Activated naive CD8-positive, alpha-beta T cell (primary cell): ENCODE measurements around the gene GALNT11.
A peak's percentile ranks its signal among the peaks of the same experiment; 100 is the strongest.

ENCODE experiments used
- H3K27ac Mint-ChIP-seq: one replicate; pipeline ENCODE4 v1.8.0; 2021; ENCODE audit warnings: mixed read lengths
- H3K27me3 Mint-ChIP-seq: one replicate; pipeline ENCODE4 v1.8.0; 2021; ENCODE audit warnings: mixed read lengths
- H3K36me3 Mint-ChIP-seq: one replicate; pipeline ENCODE4 v1.8.0; 2021; ENCODE audit warnings: mixed read lengths
- H3K4me1 Mint-ChIP-seq: one replicate; pipeline ENCODE4 v1.8.0; 2021; ENCODE audit warnings: low read depth, mixed read lengths
- H3K4me3 Mint-ChIP-seq: one replicate; pipeline ENCODE4 v1.8.0; 2021; ENCODE audit warnings: mild to moderate bottlenecking, mixed read lengths
- H3K9me3 Mint-ChIP-seq: one replicate; pipeline ENCODE4 v1.8.0; 2021; ENCODE audit warnings: low read depth, mixed read lengths

The GALNT11 gene

DNA sequence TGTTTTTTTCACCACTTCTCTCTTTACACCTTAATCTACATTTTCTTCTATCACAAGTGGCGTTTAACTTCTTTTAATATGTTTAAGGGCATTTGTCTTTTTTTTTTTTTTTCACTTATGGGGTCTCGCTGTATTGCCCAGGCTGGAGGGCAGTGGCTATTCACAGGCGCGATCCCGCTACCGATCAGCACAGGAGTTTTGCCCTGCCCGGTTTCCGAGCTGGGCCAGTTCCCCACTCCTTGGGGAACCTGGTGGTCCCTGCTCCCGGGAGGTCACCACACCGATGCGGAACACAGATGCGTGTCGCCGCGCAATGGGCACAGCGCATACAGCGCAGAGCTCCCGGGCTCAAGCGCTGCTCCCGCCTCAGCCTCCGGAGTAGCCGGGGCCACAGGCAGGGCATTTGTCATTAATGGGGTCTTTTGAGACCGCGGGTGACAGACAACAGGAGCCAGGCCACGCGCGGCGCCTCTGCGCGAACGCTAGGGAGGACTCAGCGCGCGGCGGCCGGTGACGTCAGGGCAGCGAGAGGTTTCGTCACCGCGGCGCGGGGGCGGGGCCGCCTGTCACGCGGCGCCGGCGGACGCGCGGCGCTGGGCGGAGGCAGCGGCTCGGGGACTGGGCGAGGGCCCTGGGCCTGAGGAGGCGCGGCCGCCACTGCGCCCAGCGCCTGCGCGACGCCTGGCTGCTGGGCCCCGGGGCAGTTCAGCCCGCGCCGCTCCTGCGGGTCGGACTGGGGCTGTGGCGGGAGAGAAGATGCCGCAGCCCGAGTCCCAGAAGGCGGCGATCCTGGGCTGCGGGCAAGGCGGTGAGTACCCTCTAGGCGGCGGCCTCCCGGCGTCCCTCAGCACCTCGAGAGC, at the start of gene GALNT11:
Gene GALNT11 (plus strand): TSS at position 598 of the 860 bp plus-strand sequence. CDS start 68,554 bp downstream, outside the sequence.
- H3K4me1 Mint-ChIP-seq, result peaks cover 44% of the 10 kb centered on the region
- H3K27ac Mint-ChIP-seq, result peak within 1 kb of the TSS; percentile 88
- H3K27me3 Mint-ChIP-seq, result no peaks in the 10 kb centered on the region
- peak within 1 kb of the TSS; percentile 87 for H3K4me3 Mint-ChIP-seq
- peaks cover 14% of the 10 kb centered on the region for H3K36me3 Mint-ChIP-seq
- no peaks in the 10 kb centered on the region for H3K9me3 Mint-ChIP-seq

DNA sequence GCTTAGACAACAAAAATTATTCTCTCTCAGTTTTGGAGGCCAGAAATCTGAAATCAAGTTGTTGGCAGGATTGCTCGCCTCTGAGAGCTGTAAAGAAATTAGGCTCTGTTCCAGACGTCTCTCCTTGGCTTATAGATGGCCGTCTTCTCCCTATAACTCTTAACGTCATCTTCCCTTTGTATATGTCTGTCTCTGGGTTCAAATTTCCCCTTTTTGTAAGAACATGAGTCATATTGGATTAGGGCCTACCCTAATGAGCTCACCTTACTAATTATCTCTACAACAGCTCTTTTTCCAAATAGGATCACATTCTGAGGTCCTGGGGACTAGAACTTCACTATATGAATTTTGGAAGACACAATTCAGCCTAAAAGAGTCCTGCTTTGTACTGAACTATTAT, 46.9 kb upstream of the GALNT11 start:
- Mint-ChIP-seq H3K27me3 (peaks cover 2% of the 10 kb centered on the region), H3K36me3 (no peaks in the 10 kb centered on the region), H3K9me3 (no peaks in the 10 kb centered on the region), H3K4me3 (no peak overlapping the region), H3K4me1 (no peaks in the 10 kb centered on the region), H3K27ac (no peak overlapping the region)

DNA sequence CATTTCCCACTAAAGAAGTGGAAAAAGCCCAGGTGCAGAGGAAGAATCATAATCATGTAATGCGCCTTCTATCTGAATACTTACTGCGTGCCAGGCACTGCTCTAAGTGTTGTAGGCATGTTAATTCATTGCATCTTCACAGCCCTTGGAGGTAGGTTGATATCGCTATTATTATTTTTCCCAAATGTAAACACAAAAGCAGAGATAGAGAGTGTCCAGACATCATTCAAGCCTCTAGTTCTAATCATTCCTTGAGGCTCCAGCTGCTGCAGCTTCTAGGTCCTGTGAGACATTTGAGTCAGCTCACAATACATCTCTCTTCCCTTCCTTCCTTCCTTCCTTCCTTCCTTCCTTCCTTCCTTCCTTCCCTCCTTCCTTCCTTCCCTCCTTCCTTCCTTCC, 44.3 kb upstream of the GALNT11 start:
- Mint-ChIP-seq H3K4me1 (no peaks in the 10 kb centered on the region), H3K36me3 (no peaks in the 10 kb centered on the region), H3K9me3 (no peaks in the 10 kb centered on the region), H3K27ac (no peak overlapping the region), H3K4me3 (no peak overlapping the region), H3K27me3 (peaks cover 7% of the 10 kb centered on the region)

DNA sequence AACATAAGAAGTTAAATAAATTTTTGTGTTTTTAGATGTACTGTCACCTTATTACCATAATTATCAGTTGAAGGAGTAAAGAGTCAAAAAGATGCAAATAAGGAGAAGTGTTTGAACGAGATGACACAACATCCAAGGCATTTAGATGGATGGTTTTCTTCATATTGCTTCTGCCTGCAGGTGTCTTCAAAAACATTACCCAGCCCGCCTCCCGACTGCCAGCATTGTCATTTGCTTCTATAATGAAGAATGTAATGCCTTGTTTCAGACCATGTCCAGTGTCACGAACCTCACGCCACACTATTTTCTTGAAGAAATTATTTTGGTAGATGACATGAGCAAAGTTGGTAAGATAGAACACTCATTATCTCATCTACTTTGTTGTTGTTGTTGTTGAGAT, 42.7 kb upstream of the GALNT11 start:
- Mint-ChIP-seq H3K27me3 (peaks cover 7% of the 10 kb centered on the region), H3K4me1 (no peaks in the 10 kb centered on the region)

DNA sequence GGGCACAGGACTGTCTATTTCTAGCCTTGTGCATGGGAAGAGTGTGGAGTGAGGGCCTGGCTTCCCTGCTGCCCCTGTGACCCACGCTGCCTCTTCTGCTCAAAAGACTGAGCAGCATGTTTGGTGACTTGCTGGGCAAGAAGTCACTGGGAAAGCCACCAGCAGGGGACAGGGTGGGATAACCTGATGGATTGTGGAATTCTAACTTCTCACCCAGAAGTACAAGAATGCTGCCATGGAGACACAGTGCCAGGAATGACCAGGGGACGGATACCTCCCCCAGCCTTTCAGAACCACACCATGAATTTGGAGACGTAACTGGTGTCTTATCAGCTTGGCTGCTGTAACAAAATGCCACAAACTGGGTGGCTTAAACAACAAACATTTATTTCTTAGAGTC, 40.9 kb upstream of the GALNT11 start:
- no peaks in the 10 kb centered on the region for H3K36me3 Mint-ChIP-seq
- H3K9me3 Mint-ChIP-seq, result no peaks in the 10 kb centered on the region
- H3K4me3 Mint-ChIP-seq, result no peak overlapping the region
- H3K27ac Mint-ChIP-seq, result no peak overlapping the region
- H3K27me3 Mint-ChIP-seq, result peaks cover 7% of the 10 kb centered on the region
- no peaks in the 10 kb centered on the region for H3K4me1 Mint-ChIP-seq

More for the DNA sequence above, 42.7 kb upstream of the GALNT11 start:
- no peaks in the 10 kb centered on the region for H3K36me3 Mint-ChIP-seq
- H3K27ac Mint-ChIP-seq, result no peak overlapping the region
- H3K9me3 Mint-ChIP-seq, result no peaks in the 10 kb centered on the region
- H3K4me3 Mint-ChIP-seq, result no peak overlapping the region

DNA sequence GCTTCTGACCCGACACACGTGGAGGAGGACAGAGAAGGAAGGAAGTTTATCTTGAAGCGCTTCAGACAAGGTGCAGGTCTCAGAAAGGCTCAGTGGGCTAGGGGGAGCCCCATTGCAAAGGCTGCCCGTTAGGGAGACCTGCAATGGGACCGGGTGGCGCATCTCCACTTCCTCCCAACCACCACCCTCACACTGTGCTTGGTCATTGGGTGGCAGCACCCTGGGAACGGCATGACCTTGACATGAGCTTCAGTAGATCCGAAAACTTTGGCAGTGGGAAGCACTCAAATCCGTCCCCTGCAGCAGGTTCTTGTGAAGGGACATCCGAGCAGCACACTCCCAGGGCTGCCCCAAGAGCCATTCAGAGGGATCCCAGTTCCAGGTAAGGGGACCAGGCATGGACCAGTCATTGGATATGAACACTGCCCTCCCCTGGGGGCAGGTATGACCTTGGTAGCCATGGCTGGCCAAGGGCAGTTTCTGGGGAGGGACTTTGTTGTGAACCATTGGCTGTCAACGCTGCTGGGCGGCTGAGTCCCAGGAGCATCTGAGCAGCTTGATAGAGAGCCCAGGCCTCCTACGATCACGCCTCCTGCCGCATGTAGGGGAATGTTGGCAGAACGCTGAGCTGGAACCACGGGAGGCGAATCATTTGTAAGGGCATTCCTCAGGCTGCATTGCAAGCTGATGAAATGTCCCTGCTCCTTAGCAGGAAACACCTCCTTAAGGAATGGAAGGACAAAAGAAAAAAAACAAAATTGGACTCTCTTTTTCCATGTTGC, 37.5 kb upstream of the GALNT11 start:
- H3K36me3 Mint-ChIP-seq, result no peaks in the 10 kb centered on the region
- H3K27me3 Mint-ChIP-seq, result peaks cover 12% of the 10 kb centered on the region
- peaks cover 7% of the 10 kb centered on the region for H3K4me1 Mint-ChIP-seq
- H3K4me3 Mint-ChIP-seq, result no peak overlapping the region
- no peak overlapping the region for H3K27ac Mint-ChIP-seq
- no peaks in the 10 kb centered on the region for H3K9me3 Mint-ChIP-seq

DNA sequence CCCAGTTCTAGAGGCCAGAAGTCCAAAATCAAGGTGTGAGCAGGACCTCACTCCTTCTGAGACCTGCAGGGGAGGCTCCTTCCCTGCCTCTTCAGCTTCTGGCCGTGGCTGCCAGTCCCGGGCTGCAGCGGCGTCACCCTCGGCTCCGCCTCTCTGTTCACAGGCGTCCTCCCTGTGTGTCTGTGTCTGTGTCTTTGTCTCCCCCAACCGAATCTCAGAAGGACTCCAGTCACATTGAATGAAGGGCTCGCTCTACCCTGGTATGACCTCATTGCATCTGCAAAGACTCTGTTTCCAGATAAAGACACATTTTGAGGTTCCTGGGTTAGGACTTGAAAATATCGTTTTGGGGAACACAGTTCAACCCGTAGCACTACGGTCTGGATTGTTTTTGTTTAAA, 33.1 kb upstream of the GALNT11 start:
- Mint-ChIP-seq H3K4me3 (no peak overlapping the region), H3K4me1 (peaks cover 7% of the 10 kb centered on the region), H3K27me3 (peaks cover 10% of the 10 kb centered on the region), H3K9me3 (no peaks in the 10 kb centered on the region), H3K36me3 (peaks cover 2% of the 10 kb centered on the region), H3K27ac (no peak overlapping the region)

DNA sequence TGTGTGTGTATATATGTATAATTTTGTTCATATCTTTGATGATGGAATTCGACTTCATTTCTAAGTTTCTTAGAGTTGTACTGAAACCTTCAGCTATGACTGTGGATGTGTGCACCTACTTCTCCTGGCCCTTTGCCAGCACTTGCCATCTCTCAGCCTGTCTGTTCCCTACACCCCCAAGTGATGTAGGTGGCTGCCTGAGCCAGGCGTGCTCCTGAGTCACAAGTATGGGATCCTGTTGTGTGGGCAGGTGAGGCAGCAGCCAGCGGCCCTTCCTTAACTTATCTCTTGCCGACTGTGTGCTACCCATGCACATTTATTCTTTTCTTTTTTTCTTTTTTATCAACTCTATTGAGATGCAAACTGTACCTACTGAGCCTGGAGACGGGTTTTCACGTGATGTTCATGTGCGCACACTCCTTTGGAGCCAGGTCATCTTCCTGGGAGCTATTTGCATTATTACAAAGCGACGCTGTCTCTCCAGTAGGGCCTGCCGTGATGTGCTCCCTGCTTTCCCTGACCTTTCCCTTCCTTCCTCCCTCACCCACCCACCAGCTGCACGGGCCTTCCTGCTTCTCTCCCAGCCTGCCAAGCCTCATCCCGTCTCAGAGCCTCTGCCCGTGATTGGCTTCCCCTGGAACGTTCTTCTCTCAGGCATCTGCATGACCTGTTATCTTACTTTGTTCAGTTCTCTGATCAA, 31.3 kb upstream of the GALNT11 start:
- no peak overlapping the region for H3K4me3 Mint-ChIP-seq
- peaks cover 7% of the 10 kb centered on the region for H3K4me1 Mint-ChIP-seq
- no peak overlapping the region for H3K27ac Mint-ChIP-seq
- no peaks in the 10 kb centered on the region for H3K9me3 Mint-ChIP-seq
- H3K36me3 Mint-ChIP-seq, result peaks cover 5% of the 10 kb centered on the region
- H3K27me3 Mint-ChIP-seq, result peaks cover 13% of the 10 kb centered on the region

DNA sequence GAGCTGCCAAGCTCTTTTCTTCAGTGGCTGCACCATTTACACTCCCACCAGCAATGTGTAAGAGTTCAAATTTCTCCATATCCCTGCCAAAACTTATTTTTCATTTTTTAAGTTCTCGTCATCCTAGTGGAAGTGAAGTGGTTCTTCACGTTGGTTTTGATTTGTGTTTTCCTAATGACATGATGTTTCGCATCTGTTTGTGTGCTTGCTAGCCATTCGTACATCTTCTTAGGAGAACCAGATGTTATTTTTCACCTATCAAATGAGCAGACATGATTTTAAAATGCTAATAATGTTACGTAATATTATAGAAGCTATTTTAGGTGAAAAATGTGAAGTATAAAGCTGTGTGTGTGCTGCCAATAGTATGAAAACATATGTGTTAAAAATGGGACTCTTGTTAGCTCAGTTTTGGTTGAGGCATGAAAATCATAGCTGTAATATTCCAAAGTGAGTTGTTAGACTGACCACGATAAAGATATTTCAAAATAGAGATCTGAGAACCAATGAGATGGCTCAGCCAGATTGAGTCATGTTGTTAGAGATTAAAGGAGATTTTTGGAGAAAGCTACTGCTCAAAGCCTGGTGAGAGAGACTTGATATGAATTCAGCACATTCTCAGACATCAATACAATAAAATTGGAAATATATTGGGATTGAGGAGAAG, 25.9 kb upstream of the GALNT11 start:
- Mint-ChIP-seq H3K9me3 (no peaks in the 10 kb centered on the region), H3K4me3 (no peak overlapping the region), H3K27ac (no peak overlapping the region), H3K36me3 (peaks cover 5% of the 10 kb centered on the region), H3K27me3 (peaks cover 14% of the 10 kb centered on the region), H3K4me1 (no peaks in the 10 kb centered on the region)

DNA sequence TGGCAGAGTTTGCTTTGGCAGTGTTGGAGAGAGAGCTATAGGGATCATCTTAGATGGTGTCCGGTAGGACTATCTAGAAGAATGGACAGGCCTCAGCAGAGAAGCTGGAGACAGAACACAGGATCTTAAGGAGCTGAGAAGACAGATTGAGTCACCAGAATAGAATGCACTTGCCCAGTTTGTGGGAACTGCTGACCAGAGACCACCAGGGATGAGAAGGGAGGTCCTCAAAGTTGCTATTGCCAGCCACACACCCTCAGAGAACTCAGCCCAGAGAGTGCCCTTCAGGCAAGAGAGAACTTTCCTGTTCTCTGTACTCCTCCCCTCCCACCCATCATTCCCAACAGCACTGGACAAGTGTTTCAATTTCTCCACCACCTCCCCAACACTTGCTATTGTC, 25.3 kb upstream of the GALNT11 start:
- H3K4me3 Mint-ChIP-seq, result no peak overlapping the region
- H3K9me3 Mint-ChIP-seq, result no peaks in the 10 kb centered on the region
- H3K27me3 Mint-ChIP-seq, result peaks cover 14% of the 10 kb centered on the region
- H3K36me3 Mint-ChIP-seq, result peaks cover 5% of the 10 kb centered on the region
- no peaks in the 10 kb centered on the region for H3K4me1 Mint-ChIP-seq
- no peak overlapping the region for H3K27ac Mint-ChIP-seq

DNA sequence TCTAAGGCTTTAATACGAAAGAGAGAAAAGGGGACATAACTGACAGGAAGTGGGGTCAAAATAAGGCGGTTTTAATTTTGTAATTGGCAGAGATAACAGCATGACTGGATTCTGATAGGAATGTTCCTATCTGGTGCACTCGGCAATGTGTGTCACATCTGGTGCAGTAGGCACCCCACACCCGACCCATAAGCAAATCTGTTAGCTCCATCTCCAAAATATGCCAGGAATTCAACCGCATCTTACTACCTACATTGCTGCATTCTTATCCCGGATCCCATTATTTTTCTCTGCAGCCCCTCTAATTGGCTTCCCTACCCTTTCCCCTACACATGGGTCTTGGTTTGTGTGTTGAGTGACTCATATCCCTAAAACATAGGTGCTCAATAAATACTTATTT, 19.1 kb upstream of the GALNT11 start:
- Mint-ChIP-seq H3K4me3 (no peak overlapping the region), H3K36me3 (no peaks in the 10 kb centered on the region), H3K27ac (no peak overlapping the region), H3K4me1 (no peaks in the 10 kb centered on the region), H3K9me3 (no peaks in the 10 kb centered on the region), H3K27me3 (peaks cover 8% of the 10 kb centered on the region)

DNA sequence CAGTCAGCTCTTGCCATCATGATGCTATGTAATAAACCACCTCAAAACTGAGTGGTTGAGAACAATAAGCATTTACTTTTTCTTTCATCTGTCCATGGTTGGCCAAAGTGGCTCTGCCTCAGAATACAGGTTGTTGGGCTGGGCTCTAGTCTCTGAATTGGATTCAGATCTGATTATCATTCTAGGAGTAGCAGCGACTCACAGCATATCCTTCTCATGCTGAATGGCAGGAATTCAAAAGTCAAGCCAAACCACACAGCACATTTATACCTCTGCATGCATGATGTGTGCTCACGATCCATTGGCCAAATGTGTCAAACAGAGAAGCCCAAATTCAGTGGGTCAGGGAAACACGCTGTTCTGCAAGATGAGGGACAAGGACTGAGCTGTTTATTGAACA, 13.6 kb upstream of the GALNT11 start:
- Mint-ChIP-seq H3K36me3 (no peaks in the 10 kb centered on the region), H3K9me3 (no peaks in the 10 kb centered on the region), H3K27me3 (peaks cover 2% of the 10 kb centered on the region), H3K4me1 (no peaks in the 10 kb centered on the region), H3K4me3 (no peak overlapping the region), H3K27ac (no peak overlapping the region)

DNA sequence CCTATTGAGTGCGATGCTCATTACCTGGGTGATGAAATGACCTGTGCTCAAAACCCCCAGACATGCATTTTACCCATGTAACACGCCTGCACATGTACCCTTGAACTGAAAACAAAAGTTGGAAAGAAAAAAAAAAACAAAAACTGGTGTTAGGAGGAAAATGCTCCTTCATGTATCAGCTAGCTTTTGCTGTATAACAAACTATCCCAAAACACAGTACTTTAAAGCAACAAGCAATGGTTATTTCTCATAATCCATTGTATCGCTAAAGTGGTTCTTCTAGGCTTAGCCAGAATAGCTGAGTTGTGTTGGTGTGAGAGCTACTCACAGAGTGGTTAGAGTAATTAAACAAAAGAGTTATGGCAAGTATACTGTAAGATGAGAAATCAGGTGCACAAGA, 12.2 kb upstream of the GALNT11 start:
- peaks cover 2% of the 10 kb centered on the region for H3K27me3 Mint-ChIP-seq
- H3K4me1 Mint-ChIP-seq, result no peaks in the 10 kb centered on the region
- no peak overlapping the region for H3K4me3 Mint-ChIP-seq
- H3K27ac Mint-ChIP-seq, result no peak overlapping the region
- H3K36me3 Mint-ChIP-seq, result no peaks in the 10 kb centered on the region
- no peaks in the 10 kb centered on the region for H3K9me3 Mint-ChIP-seq

DNA sequence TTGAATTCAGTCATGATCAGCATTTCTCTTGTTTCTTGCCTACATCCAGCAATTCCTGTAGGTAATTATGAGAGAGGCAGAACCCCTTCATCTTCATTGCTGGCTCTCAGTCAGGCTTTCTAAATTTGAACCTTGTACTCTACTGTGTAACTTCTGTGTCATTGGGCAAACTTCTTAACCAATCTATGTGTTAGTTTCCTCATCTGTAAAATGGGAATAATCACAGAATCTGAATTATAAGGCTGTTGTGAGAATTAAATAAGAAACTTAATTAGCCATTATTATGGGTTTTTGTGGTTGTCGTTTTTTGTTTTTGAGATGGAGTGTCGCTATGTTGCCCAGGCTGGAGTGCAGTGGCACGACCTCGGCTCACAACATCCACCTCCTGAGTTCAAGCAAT, 11.5 kb upstream of the GALNT11 start:
- H3K27ac Mint-ChIP-seq, result no peak overlapping the region
- H3K36me3 Mint-ChIP-seq, result no peaks in the 10 kb centered on the region
- peaks cover 2% of the 10 kb centered on the region for H3K27me3 Mint-ChIP-seq
- no peaks in the 10 kb centered on the region for H3K9me3 Mint-ChIP-seq
- no peak overlapping the region for H3K4me3 Mint-ChIP-seq
- no peaks in the 10 kb centered on the region for H3K4me1 Mint-ChIP-seq
